GM23338 (cell line): ENCODE measurements around the gene KRIT1. TPM values are rescaled to one million over a fixed set of nuclear protein-coding genes. Genes with fewer than 3 reads are reported as not detected.

Experiments used
- ATAC-seq: fragments of 200-7000 bp; cut with Tn5 transposase; 3 replicates; pipeline ENCODE4 v1.9.1; 2020
- DNase-seq: peaks from one replicate; pipeline ENCODE4 v3.0.0-alpha.2; 2015; ENCODE audit warnings: low spot score
- H2AFZ ChIP-seq: fragments of 200-600 bp; sonication (generic); 2 replicates; pipeline ENCODE4 v1.8.0; 2016; ENCODE audit warnings: antibody characterized with exemption, mild to moderate bottlenecking, moderate library complexity
- H3F3A ChIP-seq: fragments of 200-600 bp; sonication (generic); replicated peaks from 2 replicates; pipeline ENCODE4 v1.8.0; 2017; ENCODE audit warnings: antibody characterized with exemption, mixed run types, low read depth
- H3K27ac ChIP-seq: fragments of 200-600 bp; sonication (generic); 2 replicates; pipeline ENCODE4 v1.6.1; 2016; ENCODE audit warnings: low read depth
- H3K27me3 ChIP-seq: fragments of 200-600 bp; sonication (generic); 2 replicates; pipeline ENCODE4 v1.8.0; 2016; ENCODE audit warnings: mild to moderate bottlenecking, mixed run types, moderate library complexity; ENCODE audit not compliant: insufficient read depth
- H3K36me3 ChIP-seq: fragments of 200-600 bp; sonication (generic); 2 replicates; pipeline ENCODE4 v1.8.0; 2016; ENCODE audit warnings: mild to moderate bottlenecking; ENCODE audit not compliant: insufficient read depth
- H3K4me1 ChIP-seq: fragments of 200-600 bp; sonication (generic); 2 replicates; pipeline ENCODE4 v1.8.0; 2016; ENCODE audit warnings: mild to moderate bottlenecking, moderate library complexity; ENCODE audit not compliant: insufficient read depth
- H3K4me2 ChIP-seq: fragments of 200-600 bp; sonication (generic); 2 replicates; pipeline ENCODE4 v1.7.1; 2017; ENCODE audit warnings: mixed run types
- H3K4me3 ChIP-seq: fragments of 200-600 bp; sonication (generic); 2 replicates; pipeline ENCODE4 v1.6.1; 2016; ENCODE audit warnings: mixed run types
- H3K79me2 ChIP-seq: fragments of 200-600 bp; sonication (generic); replicated peaks from 2 replicates; pipeline ENCODE4 v1.8.0; 2017; ENCODE audit warnings: mild to moderate bottlenecking; ENCODE audit not compliant: insufficient read depth
- H3K9me2 ChIP-seq: fragments of 200-600 bp; sonication (generic); 2 replicates; pipeline ENCODE4 v1.8.0; 2017; ENCODE audit not compliant: insufficient read depth
- H4K20me1 ChIP-seq: fragments of 200-600 bp; sonication (generic); replicated peaks from 2 replicates; pipeline ENCODE4 v1.8.0; 2017; ENCODE audit warnings: mild to moderate bottlenecking; ENCODE audit not compliant: insufficient read depth
- H3K27ac Mint-ChIP-seq: 2 replicates; pipeline ENCODE4 v1.8.0; 2020; ENCODE audit warnings: inconsistent platforms, mild to moderate bottlenecking, moderate library complexity, mixed read lengths
- H3K27me3 Mint-ChIP-seq: 3 replicates; pipeline ENCODE4 v1.8.0; 2022; ENCODE audit warnings: low read depth, mild to moderate bottlenecking, moderate library complexity, mixed read lengths, inconsistent platforms; ENCODE audit not compliant: insufficient read depth, poor library complexity
- H3K36me3 Mint-ChIP-seq: 3 replicates; pipeline ENCODE4 v1.8.0; 2021; ENCODE audit warnings: low read depth, mild to moderate bottlenecking, inconsistent platforms, moderate library complexity, mixed read lengths
- H3K4me1 Mint-ChIP-seq: 3 replicates; pipeline ENCODE4 v1.8.0; 2020; ENCODE audit warnings: mild to moderate bottlenecking, inconsistent platforms, mixed read lengths
- H3K4me3 Mint-ChIP-seq: 3 replicates; pipeline ENCODE4 v1.8.0; 2021; ENCODE audit warnings: moderate library complexity, mild to moderate bottlenecking, inconsistent platforms, mixed read lengths
- H3K9me3 Mint-ChIP-seq: 3 replicates; pipeline ENCODE4 v1.8.0; 2020; ENCODE audit warnings: moderate library complexity, mild to moderate bottlenecking, inconsistent platforms, mixed read lengths
- CREB1 ChIP-seq: fragments of 250-450 bp; sonication (Bioruptor Pico); IDR thresholded peaks from 2 replicates; pipeline ENCODE4 v1.5.0; 2020; ENCODE audit warnings: low read depth, mild to moderate bottlenecking, moderate library complexity
- ETS1 ChIP-seq: IDR thresholded peaks from 2 replicates; pipeline ENCODE4 v1.6.1; 2016; ENCODE audit warnings: antibody characterized with exemption
- EZH2 ChIP-seq: fragments of 200-600 bp; sonication (generic); IDR thresholded peaks from one replicate; pipeline ENCODE4 v1.8.0; 2017; ENCODE audit warnings: antibody characterized with exemption, mild to moderate bottlenecking, low read depth; ENCODE audit not compliant: unreplicated experiment
- EZH2phosphoT487 ChIP-seq: fragments of 200-600 bp; sonication (generic); IDR thresholded peaks from one replicate; pipeline ENCODE4 v1.8.1; 2018; ENCODE audit warnings: antibody characterized with exemption; ENCODE audit not compliant: unreplicated experiment
- NANOG ChIP-seq: IDR thresholded peaks from 2 replicates; pipeline ENCODE4 v1.6.1; 2016; ENCODE audit warnings: antibody characterized with exemption, borderline replicate concordance
- POLR2AphosphoS5 ChIP-seq: IDR thresholded peaks from 2 replicates; pipeline ENCODE4 v1.6.1; 2016; ENCODE audit warnings: antibody characterized with exemption, low read depth
- STAT1 ChIP-seq: IDR thresholded peaks from one replicate; pipeline ENCODE4 v1.6.1; 2016; ENCODE audit warnings: antibody characterized with exemption; ENCODE audit not compliant: unreplicated experiment
- ZNF114 ChIP-seq: fragments of 250-450 bp; sonication (Bioruptor Pico); IDR thresholded peaks from 2 replicates; pipeline ENCODE4 v1.5.0; 2020; ENCODE audit warnings: mild to moderate bottlenecking, moderate library complexity
- ZNF331 ChIP-seq: fragments of 250-450 bp; sonication (Bioruptor Pico); IDR thresholded peaks from 2 replicates; pipeline ENCODE4 v1.5.0; 2020; ENCODE audit warnings: low read depth, mild to moderate bottlenecking, moderate library complexity
- polyA plus RNA-seq: library from polyadenylated mRNA; unstranded; fragments of >200 nt; fragmentation: Nextera tagmentation; extraction: Ambion mirVana; gene quantifications from 2 replicates; pipeline ENCODE4 v1.2.1, GENCODE V29; 2016
- total RNA-seq: library from RNA; depleted of rRNA; stranded (reverse); fragments of >200 nt; shearing (Covaris generic); gene quantifications from 2 replicates; pipeline ENCODE4 v1.2.3, GENCODE V29; 2014
- TF ChIP-seq, protein P1 (sequence below), 2 experiments: fragments of 200-600 bp in 1 of 2; sonication (generic) in 1 of 2; conservative IDR thresholded peaks; 2 replicates each; pipeline versions ENCODE4 v1.5.1 to v1.6.1; 2016 to 2017; ENCODE audit warnings: antibody characterized with exemption in 2 of 2, low read depth in 2 of 2, mild to moderate bottlenecking in 2 of 2, moderate library complexity in 1 of 2
- TF ChIP-seq, protein P2 (sequence below): IDR thresholded peaks from one replicate; pipeline ENCODE4 v1.6.1; 2018; ENCODE audit warnings: antibody characterized with exemption; ENCODE audit not compliant: unreplicated experiment

The KRIT1 gene
- total and polyA plus RNA-seq, 2 experiments from 2014 or later, result 51.2 to 54.3 TPM

- ATAC-seq (peak; percentile 78), DNase-seq (peak; percentile 77)
- Mint-ChIP-seq H3K4me3 (peak overlapping the region; percentile 97), H3K36me3 (no peaks in the 10 kb centered on the region; the same call in 2 of the 3 replicates), H3K27me3 (peaks cover 12% of the 10 kb centered on the region), H3K9me3 (no peaks in the 10 kb centered on the region), H3K27ac (peak overlapping the region; percentile 83), H3K4me1 (peaks cover 27% of the 10 kb centered on the region; the same call in 2 of the 3 replicates)
- H3K9me2 ChIP-seq, result no peaks in the 10 kb centered on the region
- peaks cover 77% of the 10 kb centered on the region for H3K79me2 ChIP-seq
- H2AFZ ChIP-seq, result peak overlapping the region; percentile 92
- no peak for TF ChIP-seq STAT1
- no peak for TF ChIP-seq ZNF331 (CRISPR knock-in tag)
- no peak for TF ChIP-seq NANOG
- no peaks in the 10 kb centered on the region for H3K36me3 ChIP-seq
- H3K4me3 ChIP-seq, result peak overlapping the region; percentile 94
- H3K27me3 ChIP-seq, result no peaks in the 10 kb centered on the region
- peak overlapping the region; percentile 74 for H3K4me2 ChIP-seq
- peak overlapping the region; percentile 85 for H3K27ac ChIP-seq
- peaks cover 19% of the 10 kb centered on the region for H3K4me1 ChIP-seq
- H4K20me1 ChIP-seq, result peaks cover 11% of the 10 kb centered on the region
- no peaks in the 10 kb centered on the region for H3F3A ChIP-seq
Measured at GRCh38 chr7:92246360-92247101, 817 bp upstream of the KRIT1 start.

DNA sequence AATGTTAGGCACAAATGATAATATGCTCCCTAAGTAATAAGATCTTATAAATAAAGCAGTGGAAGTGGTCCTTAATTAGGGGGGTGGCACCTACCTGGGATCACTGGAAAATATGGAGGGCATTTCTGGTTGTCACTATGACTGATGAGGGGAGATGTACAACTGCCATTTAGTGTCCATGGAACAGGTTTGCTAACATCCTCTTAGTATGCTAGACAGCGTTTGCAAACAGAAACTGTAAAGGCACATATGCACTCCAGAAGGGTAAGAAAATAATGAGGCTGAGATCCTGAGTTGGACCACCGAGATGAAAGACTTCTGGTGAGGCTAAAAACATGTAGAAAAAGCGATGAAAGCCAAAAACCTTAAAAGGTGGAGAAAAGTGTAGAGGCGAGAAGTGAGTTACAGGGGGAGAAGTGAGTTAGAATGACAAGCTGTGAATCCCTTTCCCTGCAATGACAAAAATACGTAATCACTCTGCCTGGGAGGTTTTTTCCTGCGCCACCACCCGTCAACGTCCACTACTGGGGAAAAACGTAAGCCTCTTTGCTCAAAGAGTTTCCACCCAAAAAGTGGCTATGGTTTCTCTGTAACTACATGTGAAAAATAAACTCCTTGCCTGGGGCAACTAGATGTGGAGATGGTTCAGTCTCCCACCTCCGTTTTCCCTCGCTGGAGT is 767 bp downstream of the KRIT1 start:
- no peaks in the 10 kb centered on the region for H3F3A ChIP-seq
- peak overlapping the region; percentile 97 for H3K4me3 Mint-ChIP-seq
- no peaks in the 10 kb centered on the region for H3K27me3 ChIP-seq
- H3K79me2 ChIP-seq, result peaks cover 61% of the 10 kb centered on the region
- peaks cover 27% of the 10 kb centered on the region; the same call in 2 of the 3 replicates for H3K4me1 Mint-ChIP-seq
- H3K4me2 ChIP-seq, result peak overlapping the region; percentile 74
- DNase-seq, result no peak
- H2AFZ ChIP-seq, result peak overlapping the region; percentile 99
- H3K27ac Mint-ChIP-seq, result peak overlapping the region; percentile 99
- peaks cover under 1% of the 10 kb centered on the region; the same call in 1 of the 2 replicates for H4K20me1 ChIP-seq
- no peaks in the 10 kb centered on the region for H3K9me2 ChIP-seq
- H3K4me1 ChIP-seq, result peaks cover 19% of the 10 kb centered on the region
- H3K36me3 ChIP-seq, result no peaks in the 10 kb centered on the region; the same call in 1 of the 2 replicates
- H3K9me3 Mint-ChIP-seq, result no peaks in the 10 kb centered on the region
- peaks cover 5% of the 10 kb centered on the region for H3K36me3 Mint-ChIP-seq
- ATAC-seq, result no peak
- peak overlapping the region; percentile 94 for H3K4me3 ChIP-seq
- peaks cover 12% of the 10 kb centered on the region for H3K27me3 Mint-ChIP-seq
- H3K27ac ChIP-seq, result peak overlapping the region; percentile 98
- TF ChIP-seq STAT1 (no peak), ZNF114 (CRISPR knock-in tag) (no peak), ZNF331 (CRISPR knock-in tag) (no peak), POLR2AphosphoS5 (no peak), CREB1 (CRISPR knock-in tag) (no peak), ETS1 (no peak), EZH2 (no peak), EZH2phosphoT487 (no peak)
- TF ChIP-seq, protein P1, sequence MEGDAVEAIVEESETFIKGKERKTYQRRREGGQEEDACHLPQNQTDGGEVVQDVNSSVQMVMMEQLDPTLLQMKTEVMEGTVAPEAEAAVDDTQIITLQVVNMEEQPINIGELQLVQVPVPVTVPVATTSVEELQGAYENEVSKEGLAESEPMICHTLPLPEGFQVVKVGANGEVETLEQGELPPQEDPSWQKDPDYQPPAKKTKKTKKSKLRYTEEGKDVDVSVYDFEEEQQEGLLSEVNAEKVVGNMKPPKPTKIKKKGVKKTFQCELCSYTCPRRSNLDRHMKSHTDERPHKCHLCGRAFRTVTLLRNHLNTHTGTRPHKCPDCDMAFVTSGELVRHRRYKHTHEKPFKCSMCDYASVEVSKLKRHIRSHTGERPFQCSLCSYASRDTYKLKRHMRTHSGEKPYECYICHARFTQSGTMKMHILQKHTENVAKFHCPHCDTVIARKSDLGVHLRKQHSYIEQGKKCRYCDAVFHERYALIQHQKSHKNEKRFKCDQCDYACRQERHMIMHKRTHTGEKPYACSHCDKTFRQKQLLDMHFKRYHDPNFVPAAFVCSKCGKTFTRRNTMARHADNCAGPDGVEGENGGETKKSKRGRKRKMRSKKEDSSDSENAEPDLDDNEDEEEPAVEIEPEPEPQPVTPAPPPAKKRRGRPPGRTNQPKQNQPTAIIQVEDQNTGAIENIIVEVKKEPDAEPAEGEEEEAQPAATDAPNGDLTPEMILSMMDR (conservative IDR thresholded peaks at IDR 0.05; ENCODE audit: low read depth in 2 of 2), result no peak
- TF ChIP-seq, protein P2, sequence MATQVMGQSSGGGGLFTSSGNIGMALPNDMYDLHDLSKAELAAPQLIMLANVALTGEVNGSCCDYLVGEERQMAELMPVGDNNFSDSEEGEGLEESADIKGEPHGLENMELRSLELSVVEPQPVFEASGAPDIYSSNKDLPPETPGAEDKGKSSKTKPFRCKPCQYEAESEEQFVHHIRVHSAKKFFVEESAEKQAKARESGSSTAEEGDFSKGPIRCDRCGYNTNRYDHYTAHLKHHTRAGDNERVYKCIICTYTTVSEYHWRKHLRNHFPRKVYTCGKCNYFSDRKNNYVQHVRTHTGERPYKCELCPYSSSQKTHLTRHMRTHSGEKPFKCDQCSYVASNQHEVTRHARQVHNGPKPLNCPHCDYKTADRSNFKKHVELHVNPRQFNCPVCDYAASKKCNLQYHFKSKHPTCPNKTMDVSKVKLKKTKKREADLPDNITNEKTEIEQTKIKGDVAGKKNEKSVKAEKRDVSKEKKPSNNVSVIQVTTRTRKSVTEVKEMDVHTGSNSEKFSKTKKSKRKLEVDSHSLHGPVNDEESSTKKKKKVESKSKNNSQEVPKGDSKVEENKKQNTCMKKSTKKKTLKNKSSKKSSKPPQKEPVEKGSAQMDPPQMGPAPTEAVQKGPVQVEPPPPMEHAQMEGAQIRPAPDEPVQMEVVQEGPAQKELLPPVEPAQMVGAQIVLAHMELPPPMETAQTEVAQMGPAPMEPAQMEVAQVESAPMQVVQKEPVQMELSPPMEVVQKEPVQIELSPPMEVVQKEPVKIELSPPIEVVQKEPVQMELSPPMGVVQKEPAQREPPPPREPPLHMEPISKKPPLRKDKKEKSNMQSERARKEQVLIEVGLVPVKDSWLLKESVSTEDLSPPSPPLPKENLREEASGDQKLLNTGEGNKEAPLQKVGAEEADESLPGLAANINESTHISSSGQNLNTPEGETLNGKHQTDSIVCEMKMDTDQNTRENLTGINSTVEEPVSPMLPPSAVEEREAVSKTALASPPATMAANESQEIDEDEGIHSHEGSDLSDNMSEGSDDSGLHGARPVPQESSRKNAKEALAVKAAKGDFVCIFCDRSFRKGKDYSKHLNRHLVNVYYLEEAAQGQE, result no peak
